PC-9 (cell line): ENCODE results near the gene HAGHL. TPM values are rescaled to one million over a fixed set of nuclear protein-coding genes. Genes with fewer than 3 reads are reported as not detected.

Source experiments
- BruUV-seq: library from RNA; stranded (reverse); fragments of 400-500 nt; replicated peaks from 2 replicates; lab custom pipeline; 2021; lab: Mats Ljungman, UMichigan
- CTCF ChIA-PET: fragments of 300-600 bp; sonication (Branson Sonifier 250); formaldehyde crosslinking; loops from one replicate; lab custom pipeline; 2022; ENCODE audit warnings: antibody characterized with exemption; lab: Charles Lee
- POLR2A ChIA-PET: fragments of 300-600 bp; sonication (Branson Sonifier 250); formaldehyde crosslinking; loops from one replicate; lab custom pipeline; 2022; ENCODE audit warnings: antibody characterized with exemption; ENCODE audit not compliant: unreplicated experiment; lab: Charles Lee
- DNase-seq, 2 experiments: peaks; one replicate each; pipeline versions ENCODE4 v3.0.0 to v3.0.0-alpha.2; 2015 to 2022; ENCODE audit warnings: mixed read lengths in 1 of 2
- H2AFZ ChIP-seq: fragments of 200-600 bp; sonication (generic); 2 replicates; pipeline ENCODE4 v1.8.1; 2017; ENCODE audit warnings: antibody characterized with exemption
- H3F3A ChIP-seq: fragments of 200-600 bp; sonication (generic); 2 replicates; pipeline ENCODE4 v1.8.1; 2017; ENCODE audit warnings: antibody characterized with exemption, mild to moderate bottlenecking, low read depth; ENCODE audit not compliant: insufficient read depth
- H3K27ac ChIP-seq: fragments of 200-600 bp; sonication (generic); 2 replicates; pipeline ENCODE4 v1.6.1; 2016; ENCODE audit warnings: mixed run types
- H3K27me3 ChIP-seq: fragments of 200-600 bp; sonication (generic); 2 replicates; pipeline ENCODE4 v1.6.1; 2016; ENCODE audit warnings: low read depth, mixed run types; ENCODE audit not compliant: insufficient read depth
- H3K36me3 ChIP-seq: fragments of 200-600 bp; sonication (generic); 2 replicates; pipeline ENCODE4 v1.6.1; 2016; ENCODE audit warnings: low read depth, mixed run types
- H3K4me1 ChIP-seq: fragments of 200-600 bp; sonication (generic); replicated peaks from 2 replicates; pipeline ENCODE4 v1.6.1; 2016; ENCODE audit warnings: mixed run types; ENCODE audit not compliant: insufficient read depth
- H3K4me2 ChIP-seq: fragments of 200-600 bp; sonication (generic); 2 replicates; pipeline ENCODE4 v1.6.1; 2017; ENCODE audit warnings: mixed run types
- H3K4me3 ChIP-seq: fragments of 200-600 bp; sonication (generic); 2 replicates; pipeline ENCODE4 v1.6.1; 2016; ENCODE audit warnings: mixed run types
- H3K79me2 ChIP-seq: fragments of 200-600 bp; sonication (generic); 2 replicates; pipeline ENCODE4 v1.6.1; 2017; ENCODE audit warnings: low read depth, mixed run types
- H3K9me2 ChIP-seq: fragments of 200-600 bp; sonication (generic); 2 replicates; pipeline ENCODE4 v1.8.1; 2017; ENCODE audit warnings: mild to moderate bottlenecking; ENCODE audit not compliant: insufficient read depth
- H3K9me3 ChIP-seq: fragments of 200-600 bp; sonication (generic); 2 replicates; pipeline ENCODE4 v1.8.1; 2016; ENCODE audit warnings: low read depth; ENCODE audit not compliant: insufficient read depth
- H4K20me1 ChIP-seq: fragments of 200-600 bp; sonication (generic); 2 replicates; pipeline ENCODE4 v1.8.1; 2017; ENCODE audit not compliant: insufficient read depth
- CTCF ChIP-seq: fragments of 200-600 bp; sonication (generic); conservative IDR thresholded peaks from 2 replicates; pipeline ENCODE4 v1.6.1; 2017; ENCODE audit warnings: mixed run types, antibody characterized with exemption, mild to moderate bottlenecking, moderate library complexity
- EZH2 ChIP-seq: fragments of 200-600 bp; sonication (generic); IDR thresholded peaks from 2 replicates; pipeline ENCODE4 v1.8.0; 2017; ENCODE audit warnings: antibody characterized with exemption, low read depth
- intact Hi-C: fragments of 100-400 bp; cut with micrococcal nuclease; formaldehyde crosslinking; loops from one replicate; pipeline ENCODE4 v1.10.0; 2022; ENCODE audit not compliant: unreplicated experiment
- total RNA-seq: library from RNA; stranded (reverse); gene quantifications from 2 replicates; pipeline ENCODE4 v1.2.3, GENCODE V29; 2021

HAGHL gene
- total RNA-seq, 1 experiment from 2014 or later: 31.0 TPM

GRCh38 chr16:698911-699671 lies 27.8 kb upstream of the HAGHL start:
- no peaks in the 10 kb centered on the region for H3K9me2 ChIP-seq
- POLR2A ChIA-PET: no interaction called here
- CTCF ChIA-PET: interaction anchor here (0.7 kb wide), 1 partner anchor 86 kb away, joined by 4 read pairs; no protein-coding TSS in a partner anchor
- H3K27ac ChIP-seq: no peak overlapping the region
- intact Hi-C loops: no loop called here
- H4K20me1 ChIP-seq: 0 out of 2 replicates have a peak, but pooled peaks cover 4% of the 10 kb centered on the region
- H3K9me3 ChIP-seq: no peaks in the 10 kb centered on the region
- TF ChIP-seq EZH2: no peak
- no peak for TF ChIP-seq CTCF
- H3K4me2 ChIP-seq: no peak overlapping the region
- no peaks in the 10 kb centered on the region; the same call in 1 of the 2 replicates for H3K4me1 ChIP-seq
- no peaks in the 10 kb centered on the region for H3K36me3 ChIP-seq
- H3K4me3 ChIP-seq: no peak overlapping the region
- no peak for DNase-seq
- H3F3A ChIP-seq: no peaks in the 10 kb centered on the region
- no peaks in the 10 kb centered on the region for H3K79me2 ChIP-seq
- no peak overlapping the region for H2AFZ ChIP-seq
- peaks cover 36% of the 10 kb centered on the region for H3K27me3 ChIP-seq
- BruUV-seq: no TSS peak

GRCh38 chr16:700684-701584 lies 26.0 kb upstream of the HAGHL start:
- Histone ChIP-seq H3K27ac (no peak overlapping the region), H3K79me2 (no peaks in the 10 kb centered on the region), H2AFZ (no peak overlapping the region), H3K9me3 (no peaks in the 10 kb centered on the region), H3F3A (no peaks in the 10 kb centered on the region), H3K4me1 (no peaks in the 10 kb centered on the region; the same call in 1 of the 2 replicates), H3K9me2 (no peaks in the 10 kb centered on the region), H4K20me1 (0 out of 2 replicates have a peak, but pooled peaks cover 4% of the 10 kb centered on the region), H3K27me3 (peaks cover 45% of the 10 kb centered on the region), H3K4me3 (no peak overlapping the region), H3K4me2 (no peak overlapping the region), H3K36me3 (no peaks in the 10 kb centered on the region)
- intact Hi-C loops: no loop called here
- BruUV-seq: no TSS peak
- POLR2A ChIA-PET: no interaction called here
- no peak for TF ChIP-seq EZH2
- TF ChIP-seq CTCF: no peak
- CTCF ChIA-PET: interaction anchor here (1.5 kb wide), 1 partner anchor 12 kb away, joined by 3 read pairs; no protein-coding TSS in a partner anchor
- no peak for DNase-seq

GRCh38 chr16:702341-702740 lies 24.6 kb upstream of the HAGHL start:
- Histone ChIP-seq H3K79me2 (no peaks in the 10 kb centered on the region), H3K9me2 (no peaks in the 10 kb centered on the region), H4K20me1 (0 out of 2 replicates have a peak, but pooled peaks cover 4% of the 10 kb centered on the region), H3K9me3 (no peaks in the 10 kb centered on the region), H3K4me3 (no peak overlapping the region), H3K4me1 (no peaks in the 10 kb centered on the region; the same call in 1 of the 2 replicates), H3K27me3 (peaks cover 57% of the 10 kb centered on the region), H3K36me3 (no peaks in the 10 kb centered on the region), H3K4me2 (no peak overlapping the region), H3K27ac (no peak overlapping the region), H2AFZ (no peak overlapping the region), H3F3A (peaks cover 6% of the 10 kb centered on the region; the same call in 1 of the 2 replicates)
- no peak for DNase-seq
- intact Hi-C loops: no loop called here
- POLR2A ChIA-PET: no interaction called here
- TF ChIP-seq CTCF (no peak), EZH2 (no peak)
- CTCF ChIA-PET: interaction anchor here (1.5 kb wide), 1 partner anchor 10 kb away, joined by 3 read pairs; no protein-coding TSS in a partner anchor
- BruUV-seq: no TSS peak
